HepG2 (cell line): ENCODE data around the gene PRIMPOL. TPM values are rescaled to one million over a fixed set of nuclear protein-coding genes. Genes with fewer than 3 reads are reported as not detected.

Experiments used
- DNMT3B ChIP-seq: conservative IDR thresholded peaks from 2 replicates; pipeline ENCODE4 v1.6.1; 2016; ENCODE audit warnings: missing biosample characterization, control low read depth
- DRAP1 ChIP-seq: IDR thresholded peaks from 2 replicates; pipeline ENCODE4 v1.6.1; 2016; ENCODE audit warnings: missing genetic modification reagents, missing compliant biosample characterization
- DZIP1 ChIP-seq: sonication (generic); formaldehyde crosslinking; IDR thresholded peaks from 2 replicates; pipeline ENCODE4 v1.5.0; 2020; ENCODE audit warnings: mild to moderate bottlenecking, missing genetic modification reagents
- ELF1 ChIP-seq: sonication (generic); formaldehyde crosslinking; IDR thresholded peaks from 2 replicates; pipeline ENCODE4 v1.4.0; 2020; ENCODE audit warnings: missing genetic modification reagents
- HES4 ChIP-seq: sonication (generic); formaldehyde crosslinking; IDR thresholded peaks from 2 replicates; pipeline ENCODE4 v1.9.0; 2021; ENCODE audit warnings: mild to moderate bottlenecking, missing genetic modification reagents, borderline replicate concordance
- KLF12 ChIP-seq: sonication (generic); formaldehyde crosslinking; IDR thresholded peaks from 2 replicates; pipeline ENCODE4 v1.4.0; 2020; ENCODE audit warnings: missing genetic modification reagents, borderline replicate concordance
- KLF16 ChIP-seq, 2 experiments: sonication (generic) in 1 of 2; formaldehyde crosslinking in 1 of 2; IDR thresholded peaks; 2 replicates each; pipeline versions ENCODE4 v1.6.1 to v1.8.0; 2016 to 2023; ENCODE audit warnings: missing genetic modification reagents in 2 of 2, missing compliant biosample characterization in 1 of 2
- MTF1 ChIP-seq: sonication (generic); formaldehyde crosslinking; IDR thresholded peaks from 2 replicates; pipeline ENCODE4 v1.5.0; 2020; ENCODE audit warnings: missing genetic modification reagents
- POLR2AphosphoS2 ChIP-seq: IDR thresholded peaks from 2 replicates; pipeline ENCODE4 v1.6.1; 2011; ENCODE audit warnings: low read depth, low read length, improper control_type of control experiment
- RARG ChIP-seq: sonication (generic); formaldehyde crosslinking; IDR thresholded peaks from 2 replicates; pipeline ENCODE4 v1.4.0; 2020; ENCODE audit warnings: low read depth, mild to moderate bottlenecking, missing genetic modification reagents
- SAFB2 ChIP-seq: sonication (generic); formaldehyde crosslinking; IDR thresholded peaks from 2 replicates; pipeline ENCODE4 v1.5.1; 2020; ENCODE audit warnings: missing genetic modification reagents, low read depth, mild to moderate bottlenecking, borderline replicate concordance
- SRSF9 ChIP-seq: fragments of 200-400 bp; formaldehyde crosslinking; IDR thresholded peaks from 2 replicates; pipeline ENCODE4 v1.6.1; 2018; ENCODE audit warnings: borderline replicate concordance, mild to moderate bottlenecking, low read depth, low read length; ENCODE audit not compliant: insufficient read depth, poor library complexity, severe bottlenecking
- SSRP1 ChIP-seq: IDR thresholded peaks from 2 replicates; pipeline ENCODE4 v1.6.1; 2016; ENCODE audit warnings: control low read depth
- TCF7L2 ChIP-seq: IDR thresholded peaks from 2 replicates; pipeline ENCODE4 v1.6.1; 2011; ENCODE audit warnings: mild to moderate bottlenecking, low read depth, low read length, moderate library complexity
- ZBTB37 ChIP-seq: sonication (generic); formaldehyde crosslinking; IDR thresholded peaks from 2 replicates; pipeline ENCODE4 v1.4.0; 2020; ENCODE audit warnings: mild to moderate bottlenecking, missing genetic modification reagents
- ZFP91 ChIP-seq: sonication (generic); formaldehyde crosslinking; IDR thresholded peaks from 2 replicates; pipeline ENCODE4 v1.9.0; 2022; ENCODE audit warnings: missing genetic modification reagents, mild to moderate bottlenecking, borderline replicate concordance
- ZNF10 ChIP-seq: sonication (generic); formaldehyde crosslinking; IDR thresholded peaks from 2 replicates; pipeline ENCODE4 v1.4.0; 2020; ENCODE audit warnings: mild to moderate bottlenecking, low read depth, missing genetic modification reagents, borderline replicate concordance
- ZNF44 ChIP-seq: sonication (generic); formaldehyde crosslinking; IDR thresholded peaks from 2 replicates; pipeline ENCODE4 v1.5.1; 2020; ENCODE audit warnings: mild to moderate bottlenecking, missing genetic modification reagents
- ZNF501 ChIP-seq: sonication (generic); formaldehyde crosslinking; IDR thresholded peaks from 2 replicates; pipeline ENCODE4 v1.5.1; 2020; ENCODE audit warnings: mild to moderate bottlenecking, moderate library complexity, missing genetic modification reagents
- ZNF746 ChIP-seq: sonication (generic); formaldehyde crosslinking; IDR thresholded peaks from 2 replicates; pipeline ENCODE4 v1.8.0; 2022; ENCODE audit warnings: mild to moderate bottlenecking, missing genetic modification reagents
- ZNF772 ChIP-seq: sonication (generic); formaldehyde crosslinking; IDR thresholded peaks from 2 replicates; pipeline ENCODE4 v1.5.0; 2020; ENCODE audit warnings: mild to moderate bottlenecking, missing genetic modification reagents
- ZNF788 ChIP-seq: sonication (generic); formaldehyde crosslinking; IDR thresholded peaks from 2 replicates; pipeline ENCODE4 v1.5.0; 2020; ENCODE audit warnings: mild to moderate bottlenecking, missing genetic modification reagents, borderline replicate concordance
- ZSCAN20 ChIP-seq: sonication (generic); formaldehyde crosslinking; IDR thresholded peaks from 2 replicates; pipeline ENCODE4 v1.4.0; 2020; ENCODE audit warnings: missing genetic modification reagents, mild to moderate bottlenecking, borderline replicate concordance
- polyA plus RNA-seq, 8 experiments: library from polyadenylated mRNA; depleted of rRNA in 3 of 8; stranded (reverse) in 7 of 8; unstranded in 1 of 8; fragments of >200 nt; fragmentation: Illumina TruSeq in 4 of 8; extraction: Trizol in 4 of 8; gene quantifications; 2 replicates each; pipeline versions ENCODE4 v1.2.1 to v1.2.3, GENCODE V29; 2011 to 2016; ENCODE audit warnings: low read depth in 4 of 8, missing spikeins in 1 of 8, mixed read lengths in 1 of 8; ENCODE audit not compliant: insufficient read depth in 1 of 8
- total RNA-seq, 5 experiments: library from RNA; depleted of rRNA; stranded (reverse); fragments of >200 nt; fragmentation: Illumina TruSeq; extraction: Trizol; gene quantifications; 2 replicates each; pipeline ENCODE4 v1.2.3, GENCODE V29; 2016; ENCODE audit warnings: low read depth in 1 of 5

Gene PRIMPOL
- total and polyA plus RNA-seq, 2 of the 13 experiments (the other 11 are each of a cell fraction or from before 2014, with no cell fraction given): 7.3 to 11.0 TPM

GRCh38 chr4:184649026-184649970, at the start of gene PRIMPOL, which contains the start of gene CASP3 (continued):
- TF ChIP-seq DZIP1 (CRISPR knock-in tag) (no peak), ZNF44 (CRISPR knock-in tag) (no peak), SAFB2 (CRISPR knock-in tag) (peak; percentile 77; the same call in 1 of the 2 replicates), ZFP91 (peak; percentile 58; the same call in 1 of the 2 replicates), TCF7L2 (no peak), KLF12 (CRISPR knock-in tag) (no peak), ZNF501 (CRISPR knock-in tag) (peak; percentile 57; the same call in 1 of the 2 replicates), ZBTB37 (CRISPR knock-in tag) (no peak), HES4 (CRISPR knock-in tag) (peak; percentile 9; the same call in 1 of the 2 replicates), ELF1 (CRISPR knock-in tag) (peak; percentile 53), KLF16 (CRISPR knock-in tag; IDR thresholded peaks at IDR 0.05) (peak in 1 of 2 experiments; percentile 84; a peak in 2 of 4 replicates), ZNF10 (CRISPR knock-in tag) (no peak), DNMT3B (CRISPR knock-in tag) (0 out of 2 replicates have a peak, but pooled peaks have one; percentile 49), SRSF9 (no peak), MTF1 (CRISPR knock-in tag) (no peak), ZNF746 (CRISPR knock-in tag) (no peak; the same call in 1 of the 2 replicates), RARG (no peak), ZSCAN20 (CRISPR knock-in tag) (no peak; the same call in 1 of the 2 replicates), ZNF788 (CRISPR knock-in tag) (peak; percentile 58; the same call in 1 of the 2 replicates), ZNF772 (CRISPR knock-in tag) (0 out of 2 replicates have a peak, but pooled peaks have one; percentile 48), SSRP1 (CRISPR knock-in tag) (no peak), DRAP1 (peak; percentile 88), POLR2AphosphoS2 (no peak)
